ENCODE data around the gene ERGIC3.

The ERGIC3 gene

DNA sequence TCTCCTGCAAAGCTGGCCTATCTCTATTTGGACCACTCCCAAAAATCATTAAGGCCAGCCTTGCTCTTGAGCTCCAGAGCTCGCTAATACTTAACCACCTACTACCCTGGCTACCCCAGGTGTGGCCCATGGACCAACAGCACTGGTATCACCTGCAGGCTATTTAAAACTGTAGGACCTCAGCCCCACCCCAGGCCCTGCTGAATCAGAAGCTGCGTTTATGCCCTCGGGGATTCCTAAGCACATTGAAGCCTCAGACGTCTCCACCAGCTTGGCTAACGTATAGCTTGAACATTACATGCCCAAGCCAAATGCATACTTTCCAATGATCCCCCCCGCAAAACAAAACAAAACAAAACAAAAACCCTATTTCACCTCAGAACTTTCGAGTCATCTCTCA is 54.0 kb downstream of the ERGIC3 start:
- TF ChIP-seq MZF1 (tag by site-specific recombination; IDR thresholded peaks at IDR 0.05; ENCODE audit: borderline replicate concordance) (no peak), ZNF629 (tag by site-specific recombination; IDR thresholded peaks at IDR 0.05) (no peak), ZNF610 (tag by site-specific recombination; IDR thresholded peaks at IDR 0.05; ENCODE audit: borderline replicate concordance) (no peak), ZNF76 (tag by site-specific recombination; IDR thresholded peaks at IDR 0.05; ENCODE audit: borderline replicate concordance, low read depth) (no peak), ZNF777 (tag by site-specific recombination; IDR thresholded peaks at IDR 0.05; ENCODE audit: borderline replicate concordance) (no peak), ZNF660 (tag by site-specific recombination; IDR thresholded peaks at IDR 0.05) (no peak), ZFP3 (tag by site-specific recombination; IDR thresholded peaks at IDR 0.05; ENCODE audit: low read depth) (no peak), ZNF501 (tag by site-specific recombination; IDR thresholded peaks at IDR 0.05) (no peak)
- CTCF ChIA-PET: interaction anchor here (1.0 to 1.2 kb wide), 2 partner anchors 24 to 31 kb away, joined by 3 read pairs; no protein-coding TSS in a partner anchor
- no peak overlapping the region for H3K27ac ChIP-seq (ENCODE audit: extremely low read depth, low read depth, low read length)
- H3K9me3 ChIP-seq (ENCODE audit: control insufficient read depth, insufficient read depth, low read depth, low read length): no peaks in the 10 kb centered on the region
- H3K4me1 ChIP-seq (ENCODE audit: control insufficient read depth, insufficient read depth, low read length): no peaks in the 10 kb centered on the region
- POLR2A ChIA-PET: interaction anchor here (0.7 kb wide), 1 partner anchor 20 kb away, joined by 5 read pairs; the partner anchor contains the start of gene SPAG4
- no peak overlapping the region for H3K4me3 ChIP-seq (ENCODE audit: low read depth, low read length)
- H3K36me3 ChIP-seq (ENCODE audit: control insufficient read depth in 2 of 2, insufficient read depth in 1 of 2, low read length in 2 of 2): no peaks in the 10 kb centered on the region

DNA sequence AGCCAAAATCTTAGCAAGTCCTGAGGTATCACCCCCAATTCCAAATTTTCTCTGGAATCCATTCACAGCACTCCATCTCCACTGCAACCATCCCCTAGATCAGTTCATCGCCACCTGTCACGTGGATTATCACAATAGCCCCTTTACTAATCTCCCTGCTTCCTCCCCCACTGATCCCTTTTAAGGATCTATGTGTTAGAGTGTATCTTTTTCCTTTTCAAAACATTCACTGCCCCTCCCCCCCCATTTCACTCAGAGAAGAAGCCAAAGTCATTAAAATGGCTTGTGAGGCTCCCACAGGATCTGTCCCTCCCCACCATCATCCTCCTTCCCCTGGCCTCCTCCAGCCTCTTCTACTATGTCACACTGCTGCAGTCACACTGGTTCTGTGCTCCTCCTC is 55.3 kb downstream of the ERGIC3 start:
- CTCF ChIA-PET: no interaction called here
- Histone ChIP-seq H3K27ac (ENCODE audit: extremely low read depth, low read depth, low read length) (no peak overlapping the region), H3K4me1 (ENCODE audit: control insufficient read depth, insufficient read depth, low read length) (no peaks in the 10 kb centered on the region), H3K9me3 (ENCODE audit: control insufficient read depth, insufficient read depth, low read depth, low read length) (no peaks in the 10 kb centered on the region), H3K36me3 (ENCODE audit: control insufficient read depth in 2 of 2, insufficient read depth in 1 of 2, low read length in 2 of 2) (no peaks in the 10 kb centered on the region), H3K4me3 (ENCODE audit: low read depth, low read length) (no peak overlapping the region)
- POLR2A ChIA-PET: interaction anchor here (0.6 kb wide), 1 partner anchor 28 kb away, joined by 6 read pairs; no protein-coding TSS in a partner anchor
- 0 out of 2 replicates have a peak, but pooled peaks have one; percentile 6 for TF ChIP-seq PRDM1 (tag by site-specific recombination; IDR thresholded peaks at IDR 0.05)
- TF ChIP-seq, protein P1, sequence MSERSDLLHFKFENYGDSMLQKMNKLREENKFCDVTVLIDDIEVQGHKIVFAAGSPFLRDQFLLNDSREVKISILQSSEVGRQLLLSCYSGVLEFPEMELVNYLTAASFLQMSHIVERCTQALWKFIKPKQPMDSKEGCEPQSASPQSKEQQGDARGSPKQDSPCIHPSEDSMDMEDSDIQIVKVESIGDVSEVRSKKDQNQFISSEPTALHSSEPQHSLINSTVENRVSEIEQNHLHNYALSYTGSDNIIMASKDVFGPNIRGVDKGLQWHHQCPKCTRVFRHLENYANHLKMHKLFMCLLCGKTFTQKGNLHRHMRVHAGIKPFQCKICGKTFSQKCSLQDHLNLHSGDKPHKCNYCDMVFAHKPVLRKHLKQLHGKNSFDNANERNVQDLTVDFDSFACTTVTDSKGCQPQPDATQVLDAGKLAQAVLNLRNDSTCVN (tag by site-specific recombination; optimal IDR thresholded peaks at IDR 0.05): no peak
- TF ChIP-seq, protein P2, sequence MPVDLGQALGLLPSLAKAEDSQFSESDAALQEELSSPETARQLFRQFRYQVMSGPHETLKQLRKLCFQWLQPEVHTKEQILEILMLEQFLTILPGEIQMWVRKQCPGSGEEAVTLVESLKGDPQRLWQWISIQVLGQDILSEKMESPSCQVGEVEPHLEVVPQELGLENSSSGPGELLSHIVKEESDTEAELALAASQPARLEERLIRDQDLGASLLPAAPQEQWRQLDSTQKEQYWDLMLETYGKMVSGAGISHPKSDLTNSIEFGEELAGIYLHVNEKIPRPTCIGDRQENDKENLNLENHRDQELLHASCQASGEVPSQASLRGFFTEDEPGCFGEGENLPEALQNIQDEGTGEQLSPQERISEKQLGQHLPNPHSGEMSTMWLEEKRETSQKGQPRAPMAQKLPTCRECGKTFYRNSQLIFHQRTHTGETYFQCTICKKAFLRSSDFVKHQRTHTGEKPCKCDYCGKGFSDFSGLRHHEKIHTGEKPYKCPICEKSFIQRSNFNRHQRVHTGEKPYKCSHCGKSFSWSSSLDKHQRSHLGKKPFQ (tag by site-specific recombination; IDR thresholded peaks at IDR 0.05): no peak
- TF ChIP-seq ZBTB17 (tag by site-specific recombination; IDR thresholded peaks at IDR 0.05): no peak

DNA sequence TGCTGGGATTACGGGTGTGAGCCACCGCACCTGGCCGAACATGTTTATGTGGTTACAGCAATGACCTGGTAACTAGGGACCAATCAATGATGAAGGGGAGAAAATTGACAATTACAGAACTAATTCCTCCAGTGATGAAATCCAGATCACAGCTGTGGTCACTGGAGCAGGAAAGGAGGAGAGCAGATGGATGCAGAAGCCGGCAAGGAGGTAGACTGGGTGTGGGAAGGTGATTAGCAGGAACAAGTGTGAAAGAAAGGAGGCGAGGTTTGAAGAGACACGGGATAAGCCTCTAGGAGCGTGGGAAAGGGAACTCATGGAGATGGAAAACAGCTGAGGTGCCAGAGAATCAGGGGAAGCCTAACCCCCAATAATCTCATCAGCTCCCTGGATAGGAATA is 56.6 kb downstream of the ERGIC3 start:
- H3K4me3 ChIP-seq (ENCODE audit: low read depth, low read length): no peak overlapping the region
- no peaks in the 10 kb centered on the region for H3K4me1 ChIP-seq (ENCODE audit: control insufficient read depth, insufficient read depth, low read length)
- no peak overlapping the region for H3K27ac ChIP-seq (ENCODE audit: extremely low read depth, low read depth, low read length)
- no peaks in the 10 kb centered on the region for H3K9me3 ChIP-seq (ENCODE audit: control insufficient read depth, insufficient read depth, low read depth, low read length)
- ChIA-PET CTCF (interaction anchor here (0.6 kb wide), 1 partner anchor 683 kb away, joined by 3 read pairs; no protein-coding TSS in a partner anchor), POLR2A (no interaction called here)
- H3K36me3 ChIP-seq (ENCODE audit: control insufficient read depth in 2 of 2, insufficient read depth in 1 of 2, low read length in 2 of 2): no peaks in the 10 kb centered on the region
- no peak for TF ChIP-seq SP2 (tag by site-specific recombination; IDR thresholded peaks at IDR 0.05)
- TF ChIP-seq, protein P3, sequence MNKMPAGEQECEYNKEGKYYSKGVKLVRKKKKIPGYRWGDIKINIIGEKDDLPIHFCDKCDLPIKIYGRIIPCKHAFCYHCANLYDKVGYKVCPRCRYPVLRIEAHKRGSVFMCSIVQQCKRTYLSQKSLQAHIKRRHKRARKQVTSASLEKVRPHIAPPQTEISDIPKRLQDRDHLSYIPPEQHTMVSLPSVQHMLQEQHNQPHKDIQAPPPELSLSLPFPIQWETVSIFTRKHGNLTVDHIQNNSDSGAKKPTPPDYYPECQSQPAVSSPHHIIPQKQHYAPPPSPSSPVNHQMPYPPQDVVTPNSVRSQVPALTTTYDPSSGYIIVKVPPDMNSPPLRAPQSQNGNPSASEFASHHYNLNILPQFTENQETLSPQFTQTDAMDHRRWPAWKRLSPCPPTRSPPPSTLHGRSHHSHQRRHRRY (tag by site-specific recombination; IDR thresholded peaks at IDR 0.05): no peak
- TF ChIP-seq ZNF37A (tag by site-specific recombination; IDR thresholded peaks at IDR 0.05): no peak
- TF ChIP-seq HOXD13 (CRISPR knock-in tag; IDR thresholded peaks at IDR 0.05; ENCODE audit: borderline replicate concordance): no peak
- no peak for TF ChIP-seq KLF10 (tag by site-specific recombination; IDR thresholded peaks at IDR 0.05)
- TF ChIP-seq, protein P4, sequence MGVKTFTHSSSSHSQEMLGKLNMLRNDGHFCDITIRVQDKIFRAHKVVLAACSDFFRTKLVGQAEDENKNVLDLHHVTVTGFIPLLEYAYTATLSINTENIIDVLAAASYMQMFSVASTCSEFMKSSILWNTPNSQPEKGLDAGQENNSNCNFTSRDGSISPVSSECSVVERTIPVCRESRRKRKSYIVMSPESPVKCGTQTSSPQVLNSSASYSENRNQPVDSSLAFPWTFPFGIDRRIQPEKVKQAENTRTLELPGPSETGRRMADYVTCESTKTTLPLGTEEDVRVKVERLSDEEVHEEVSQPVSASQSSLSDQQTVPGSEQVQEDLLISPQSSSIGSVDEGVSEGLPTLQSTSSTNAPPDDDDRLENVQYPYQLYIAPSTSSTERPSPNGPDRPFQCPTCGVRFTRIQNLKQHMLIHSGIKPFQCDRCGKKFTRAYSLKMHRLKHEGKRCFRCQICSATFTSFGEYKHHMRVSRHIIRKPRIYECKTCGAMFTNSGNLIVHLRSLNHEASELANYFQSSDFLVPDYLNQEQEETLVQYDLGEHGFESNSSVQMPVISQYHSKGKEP (tag by site-specific recombination; IDR thresholded peaks at IDR 0.05): no peak
- TF ChIP-seq WT1 (tag by site-specific recombination; IDR thresholded peaks at IDR 0.05): no peak
- no peak for TF ChIP-seq KLF16 (tag by site-specific recombination; IDR thresholded peaks at IDR 0.05)
- TF ChIP-seq, protein P5, sequence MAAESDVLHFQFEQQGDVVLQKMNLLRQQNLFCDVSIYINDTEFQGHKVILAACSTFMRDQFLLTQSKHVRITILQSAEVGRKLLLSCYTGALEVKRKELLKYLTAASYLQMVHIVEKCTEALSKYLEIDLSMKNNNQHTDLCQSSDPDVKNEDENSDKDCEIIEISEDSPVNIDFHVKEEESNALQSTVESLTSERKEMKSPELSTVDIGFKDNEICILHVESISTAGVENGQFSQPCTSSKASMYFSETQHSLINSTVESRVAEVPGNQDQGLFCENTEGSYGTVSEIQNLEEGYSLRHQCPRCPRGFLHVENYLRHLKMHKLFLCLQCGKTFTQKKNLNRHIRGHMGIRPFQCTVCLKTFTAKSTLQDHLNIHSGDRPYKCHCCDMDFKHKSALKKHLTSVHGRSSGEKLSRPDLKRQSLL (tag by site-specific recombination; IDR thresholded peaks at IDR 0.05): no peak
- no peak for TF ChIP-seq MZF1 (tag by site-specific recombination; IDR thresholded peaks at IDR 0.05; ENCODE audit: borderline replicate concordance)
- no peak for TF ChIP-seq ZNF837 (tag by site-specific recombination; IDR thresholded peaks at IDR 0.05)
- TF ChIP-seq, protein P6, sequence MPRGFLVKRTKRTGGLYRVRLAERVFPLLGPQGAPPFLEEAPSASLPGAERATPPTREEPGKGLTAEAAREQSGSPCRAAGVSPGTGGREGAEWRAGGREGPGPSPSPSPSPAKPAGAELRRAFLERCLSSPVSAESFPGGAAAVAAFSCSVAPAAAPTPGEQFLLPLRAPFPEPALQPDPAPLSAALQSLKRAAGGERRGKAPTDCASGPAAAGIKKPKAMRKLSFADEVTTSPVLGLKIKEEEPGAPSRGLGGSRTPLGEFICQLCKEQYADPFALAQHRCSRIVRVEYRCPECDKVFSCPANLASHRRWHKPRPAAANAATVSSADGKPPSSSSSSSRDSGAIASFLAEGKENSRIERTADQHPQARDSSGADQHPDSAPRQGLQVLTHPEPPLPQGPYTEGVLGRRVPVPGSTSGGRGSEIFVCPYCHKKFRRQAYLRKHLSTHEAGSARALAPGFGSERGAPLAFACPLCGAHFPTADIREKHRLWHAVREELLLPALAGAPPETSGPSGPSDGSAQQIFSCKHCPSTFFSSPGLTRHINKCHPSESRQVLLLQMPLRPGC (tag by site-specific recombination; IDR thresholded peaks at IDR 0.05): no peak
- no peak for TF ChIP-seq ZNF221 (tag by site-specific recombination; IDR thresholded peaks at IDR 0.05; ENCODE audit: borderline replicate concordance)

Data from HEK293 (cell line).